H1 (cell line): ENCODE data around the gene CITED4. TPM values are rescaled to one million over a fixed set of nuclear protein-coding genes. Genes with fewer than 3 reads are reported as not detected.

Experiments
- CTCF ChIA-PET: fragments of 300-600 bp; sonication (Branson Sonifier 250); formaldehyde crosslinking; loops from one replicate; lab custom pipeline; 2021; ENCODE audit not compliant: partially characterized antibody; lab: Charles Lee
- POLR2A ChIA-PET: fragments of 300-600 bp; sonication (Branson Sonifier 250); formaldehyde crosslinking; loops from one replicate; lab custom pipeline; 2021; ENCODE audit warnings: inconsistent platforms; ENCODE audit not compliant: partially characterized antibody; lab: Charles Lee
- DNase-seq, 2 experiments: peaks; one replicate each; pipeline versions ENCODE4 v3.0.0 to v3.0.0-alpha.2; 2010 to 2022; ENCODE audit warnings: low spot score in 2 of 2, low read depth in 1 of 2, mixed read lengths in 1 of 2
- FAIRE-seq: peaks from 2 replicates; lab custom pipeline; 2011; peaks lifted over from hg19 to GRCh38; lab: Jason Lieb, UNC
- H2AFZ ChIP-seq: 2 replicates; pipeline ENCODE4 v1.8.1; 2012; ENCODE audit warnings: low read length, inconsistent platforms
- H2AK5ac ChIP-seq: 2 replicates; pipeline ENCODE4 v1.6.1; 2013; ENCODE audit warnings: low read depth, low read length
- H2BK120ac ChIP-seq: replicated peaks from 2 replicates; pipeline ENCODE3; 2013; ENCODE audit warnings: low read depth, low read length, inconsistent platforms
- H2BK12ac ChIP-seq: 2 replicates; pipeline ENCODE4 v1.6.1; 2013; ENCODE audit warnings: low read depth, low read length
- H2BK15ac ChIP-seq: 2 replicates; pipeline ENCODE4 v1.6.1; 2013; ENCODE audit warnings: low read length
- H2BK20ac ChIP-seq: 2 replicates; pipeline ENCODE4 v1.6.1; 2013; ENCODE audit warnings: low read length
- H2BK5ac ChIP-seq: 2 replicates; pipeline ENCODE4 v1.6.1; 2013; ENCODE audit warnings: low read depth, low read length
- H3K14ac ChIP-seq: 2 replicates; pipeline ENCODE4 v1.6.1; 2013; ENCODE audit warnings: inconsistent platforms; ENCODE audit not compliant: insufficient read length
- H3K18ac ChIP-seq: 2 replicates; pipeline ENCODE4 v1.6.1; 2013; ENCODE audit warnings: low read length; ENCODE audit errors: extremely low read depth
- H3K23ac ChIP-seq: 2 replicates; pipeline ENCODE4 v1.6.1; 2013; ENCODE audit warnings: inconsistent platforms; ENCODE audit not compliant: insufficient read length
- H3K23me2 ChIP-seq: 2 replicates; pipeline ENCODE4 v1.6.1; 2013; ENCODE audit warnings: low read depth, low read length
- H3K27ac ChIP-seq: 2 replicates; pipeline ENCODE4 v1.6.1; 2011; ENCODE audit warnings: low read depth, low read length, inconsistent platforms
- H3K27me3 ChIP-seq, 4 experiments: replicated peaks in 1 of 4; 1 replicate in 1 of 4; 2 replicates in 3 of 4; pipeline versions ENCODE4 v1.6.1 to v1.8.1; 2011 to 2013; ENCODE audit warnings: low read length in 3 of 4, mild to moderate bottlenecking in 3 of 4, inconsistent platforms in 2 of 4, mixed read lengths in 2 of 4, moderate library complexity in 1 of 4; ENCODE audit not compliant: control insufficient read depth in 3 of 4, insufficient read depth in 3 of 4; ENCODE audit errors: extremely low read depth in 1 of 4
- H3K36me3 ChIP-seq, 4 experiments: 2 replicates each; pipeline versions ENCODE4 v1.6.1 to v1.8.1; 2011 to 2013; ENCODE audit warnings: mild to moderate bottlenecking in 4 of 4, low read length in 3 of 4, moderate library complexity in 2 of 4, control low read depth in 1 of 4, inconsistent platforms in 1 of 4; ENCODE audit not compliant: insufficient read depth in 4 of 4, control insufficient read depth in 2 of 4
- H3K4ac ChIP-seq: replicated peaks from 2 replicates; pipeline ENCODE3; 2013; ENCODE audit warnings: low read length, low read depth, mixed read lengths, inconsistent platforms; ENCODE audit not compliant: insufficient read length
- H3K4me1 ChIP-seq, 4 experiments: replicated peaks in 1 of 4; 1 replicate in 1 of 4; 2 replicates in 3 of 4; pipeline versions ENCODE4 v1.6.1 to v1.8.1; 2011 to 2013; ENCODE audit warnings: low read length in 3 of 4, inconsistent platforms in 2 of 4, mixed read lengths in 1 of 4; ENCODE audit not compliant: insufficient read depth in 4 of 4, control insufficient read depth in 3 of 4
- H3K4me2 ChIP-seq, 2 experiments: 2 replicates each; pipeline versions ENCODE4 v1.6.1 to v1.8.1; 2011 to 2013; ENCODE audit warnings: low read depth in 2 of 2, low read length in 2 of 2, control low read depth in 1 of 2, inconsistent platforms in 1 of 2, mild to moderate bottlenecking in 1 of 2; ENCODE audit not compliant: insufficient read depth in 1 of 2
- H3K4me3 ChIP-seq, 4 experiments: fragments of 200-600, 300-600 bp in 1 of 4; sonication (generic), shearing (Covaris generic), sonication (Bioruptor Twin) in 1 of 4; 2 replicates each; pipeline versions ENCODE4 v1.5.1 to v1.8.1; 2011 to 2016; ENCODE audit warnings: low read length in 4 of 4, low read depth in 3 of 4, control low read depth in 2 of 4, inconsistent platforms in 2 of 4, mild to moderate bottlenecking in 2 of 4, mixed read lengths in 1 of 4, moderate library complexity in 1 of 4; ENCODE audit not compliant: insufficient read depth in 2 of 4; ENCODE audit errors: extremely low read depth in 1 of 4
- H3K56ac ChIP-seq: replicated peaks from 2 replicates; pipeline ENCODE3; 2013; ENCODE audit warnings: low read depth, mild to moderate bottlenecking, mixed read lengths, low read length, inconsistent platforms; ENCODE audit not compliant: insufficient read length
- H3K79me1 ChIP-seq: 2 replicates; pipeline ENCODE4 v1.6.1; 2013; ENCODE audit warnings: low read depth, low read length, control low read depth
- H3K79me2 ChIP-seq, 2 experiments: 2 replicates each; pipeline versions ENCODE4 v1.6.1 to v1.8.1; 2012 to 2013; ENCODE audit warnings: low read length in 2 of 2, mild to moderate bottlenecking in 2 of 2, inconsistent platforms in 1 of 2; ENCODE audit not compliant: insufficient read depth in 2 of 2, control insufficient read depth in 1 of 2
- H3K9ac ChIP-seq, 4 experiments: replicated peaks in 1 of 4; 1 replicate in 1 of 4; 2 replicates in 3 of 4; pipeline versions ENCODE4 v1.6.1 to v1.8.1; 2011 to 2013; ENCODE audit warnings: low read depth in 3 of 4, low read length in 3 of 4, control low read depth in 2 of 4, mild to moderate bottlenecking in 2 of 4, moderate library complexity in 2 of 4, inconsistent platforms in 1 of 4; ENCODE audit errors: extremely low read depth in 1 of 4
- H3K9me3 ChIP-seq, 2 experiments: 2 replicates each; pipeline versions ENCODE4 v1.6.1 to v1.8.1; 2012 to 2013; ENCODE audit warnings: mild to moderate bottlenecking in 2 of 2, moderate library complexity in 2 of 2, control low read depth in 1 of 2, inconsistent platforms in 1 of 2, low read depth in 1 of 2, low read length in 1 of 2, mixed read lengths in 1 of 2; ENCODE audit not compliant: insufficient read depth in 2 of 2
- H4K20me1 ChIP-seq, 2 experiments: replicated peaks in 1 of 2; 2 replicates each; pipeline versions ENCODE3 to v1.8.1; 2011 to 2013; ENCODE audit warnings: inconsistent platforms in 2 of 2, low read length in 2 of 2, mild to moderate bottlenecking in 1 of 2; ENCODE audit not compliant: insufficient read depth in 2 of 2, control insufficient read depth in 1 of 2
- H4K5ac ChIP-seq: 2 replicates; pipeline ENCODE4 v1.6.1; 2013; ENCODE audit warnings: low read length, low read depth, mixed read lengths, inconsistent platforms; ENCODE audit not compliant: insufficient read length
- H4K8ac ChIP-seq: 2 replicates; pipeline ENCODE4 v1.8.0; 2013; ENCODE audit warnings: mild to moderate bottlenecking, moderate library complexity, low read length, inconsistent platforms; ENCODE audit not compliant: insufficient read depth; ENCODE audit errors: extremely low read depth
- H4K91ac ChIP-seq: replicated peaks from 2 replicates; pipeline ENCODE3; 2013; ENCODE audit warnings: low read length, mixed read lengths, inconsistent platforms; ENCODE audit not compliant: insufficient read length
- ATF2 ChIP-seq: IDR thresholded peaks from 2 replicates; pipeline ENCODE4 v1.6.1; 2012; ENCODE audit warnings: low read length, inconsistent platforms
- BRCA1 ChIP-seq: IDR thresholded peaks from 2 replicates; pipeline ENCODE4 v1.6.1; 2012; ENCODE audit warnings: low read depth, low read length, improper control_type of control experiment
- CHD2 ChIP-seq: IDR thresholded peaks from 2 replicates; pipeline ENCODE4 v1.6.1; 2012; ENCODE audit warnings: low read length, improper control_type of control experiment
- EGR1 ChIP-seq: IDR thresholded peaks from 2 replicates; pipeline ENCODE4 v1.6.1; 2011; ENCODE audit warnings: low read depth, low read length, borderline replicate concordance
- HDAC2 ChIP-seq, 2 experiments: fragments of 300-600 bp in 1 of 2; sonication (generic) in 1 of 2; IDR thresholded peaks; 2 replicates each; pipeline ENCODE4 v1.6.1; 2011 to 2012; ENCODE audit warnings: low read depth in 2 of 2, low read length in 2 of 2, mild to moderate bottlenecking in 2 of 2, moderate library complexity in 2 of 2, borderline replicate concordance in 1 of 2, inconsistent platforms in 1 of 2
- PHF8 ChIP-seq: fragments of 200-600 bp; sonication (generic); conservative IDR thresholded peaks from 2 replicates; pipeline ENCODE4 v1.7.1; 2012; ENCODE audit warnings: low read depth, mild to moderate bottlenecking, inconsistent platforms, low read length, moderate library complexity
- TAF7 ChIP-seq: optimal IDR thresholded peaks from 2 replicates; pipeline ENCODE3; 2011; ENCODE audit warnings: low read depth, mild to moderate bottlenecking, inconsistent platforms, low read length, moderate library complexity, borderline replicate concordance
- WGBS, 2 experiments: shearing (Covaris generic) in 1 of 2; methylation state at CpG; one replicate each; pipeline versions ENCODE4 v1.1.6 to v1.1.7; 2013 to 2015; ENCODE audit warnings: low lambda C conversion rate in 2 of 2, mixed read lengths in 2 of 2, inconsistent platforms in 1 of 2, low coverage in 1 of 2, missing lambda C conversion rate in 1 of 2; ENCODE audit not compliant: insufficient replicate concordance in 2 of 2, insufficient coverage in 1 of 2, insufficient read length in 1 of 2; ENCODE audit errors: extremely low coverage in 1 of 2, missing lambda C conversion rate in 1 of 2; 5-methylcytosine and 5-hydroxymethylcytosine counted together
- polyA plus RNA-seq, 7 experiments: library from polyadenylated mRNA; depleted of rRNA in 3 of 7; stranded (reverse) in 5 of 7; unstranded in 2 of 7; fragments of >200 nt in 5 of 7; fragments of 200-250 nt in 2 of 7; gene quantifications; 1 replicate in 5 of 7; 2 replicates in 1 of 7; 4 replicates in 1 of 7; pipeline versions ENCODE4 v1.2.1 to v1.2.3, GENCODE V29; 2011 to 2013; ENCODE audit warnings: missing spikeins in 2 of 7, mixed read lengths in 2 of 7
- total RNA-seq: library from RNA; stranded (reverse); fragmentation: NEBNext Ultra II Directional; extraction: Animal tissue kit (Norgen Biotek cat#: 25700); gene quantifications from 2 replicates; pipeline ENCODE4 v1.2.1, GENCODE V29; 2021

Gene CITED4
- total and polyA plus RNA-seq, 2 of the 8 experiments (the other 6 are each of a cell fraction or from before 2014, with no cell fraction given), result 5.4 to 16.3 TPM

GRCh38 chr1:40903106-40903505 lies 40.9 kb upstream of the CITED4 start:
- Histone ChIP-seq H3K36me3 (no peaks in the 10 kb centered on the region), H2BK5ac (no peak overlapping the region), H3K79me1 (no peaks in the 10 kb centered on the region), H3K27ac (no peak overlapping the region), H3K27me3 (no peaks in the 10 kb centered on the region), H3K18ac (no peak overlapping the region), H3K14ac (no peak overlapping the region), H3K56ac (no peak overlapping the region), H4K20me1 (no peaks in the 10 kb centered on the region), H2BK12ac (no peak overlapping the region), H4K5ac (no peak overlapping the region), H3K4me3 (no peak overlapping the region), H4K8ac (no peak overlapping the region), H3K23ac (no peak overlapping the region), H2BK120ac (no peak overlapping the region), H2BK20ac (no peak overlapping the region), H2AK5ac (no peak overlapping the region), H3K4me2 (no peak overlapping the region), H3K79me2 (no peaks in the 10 kb centered on the region), H3K23me2 (no peaks in the 10 kb centered on the region), H2AFZ (no peak overlapping the region), H4K91ac (no peak overlapping the region), H2BK15ac (no peak overlapping the region), H3K4me1 (peaks cover 0 to 8% (median 0%) of the 10 kb centered on the region in 4 experiments; a peak in 3 of 7 replicates), H3K4ac (no peak overlapping the region), H3K9ac (no peak overlapping the region), H3K9me3 (no peaks in the 10 kb centered on the region)
- ChIA-PET CTCF (interaction anchor here (1.1 to 2.5 kb wide), 3 partner anchors 25 to 50 kb away, joined by 3 to 8 read pairs (median 3); no protein-coding TSS in a partner anchor), POLR2A (no interaction called here)
- WGBS, 2 experiments, result 75% methylated on average over 1 of the region's 1 CpG; no CpG with 5 or more reads in 1 of the 2 experiments
- FAIRE-seq (no peak), DNase-seq (no peak)
- TF ChIP-seq PHF8 (no peak), TAF7 (no peak), BRCA1 (no peak), CHD2 (no peak), ATF2 (no peak), HDAC2 (IDR thresholded peaks at IDR 0.05; ENCODE audit: borderline replicate concordance in 1 of 2, low read depth in 2 of 2, low read length in 2 of 2) (no peak), EGR1 (no peak)
